ENCODE data around the gene GATAD2B. TPM values are rescaled to one million over a fixed set of nuclear protein-coding genes. Genes with fewer than 3 reads are reported as not detected.

Gene GATAD2B
- total and polyA plus RNA-seq, 9 donors: 11.2 to 73.0 (median 55.8) TPM

DNA sequence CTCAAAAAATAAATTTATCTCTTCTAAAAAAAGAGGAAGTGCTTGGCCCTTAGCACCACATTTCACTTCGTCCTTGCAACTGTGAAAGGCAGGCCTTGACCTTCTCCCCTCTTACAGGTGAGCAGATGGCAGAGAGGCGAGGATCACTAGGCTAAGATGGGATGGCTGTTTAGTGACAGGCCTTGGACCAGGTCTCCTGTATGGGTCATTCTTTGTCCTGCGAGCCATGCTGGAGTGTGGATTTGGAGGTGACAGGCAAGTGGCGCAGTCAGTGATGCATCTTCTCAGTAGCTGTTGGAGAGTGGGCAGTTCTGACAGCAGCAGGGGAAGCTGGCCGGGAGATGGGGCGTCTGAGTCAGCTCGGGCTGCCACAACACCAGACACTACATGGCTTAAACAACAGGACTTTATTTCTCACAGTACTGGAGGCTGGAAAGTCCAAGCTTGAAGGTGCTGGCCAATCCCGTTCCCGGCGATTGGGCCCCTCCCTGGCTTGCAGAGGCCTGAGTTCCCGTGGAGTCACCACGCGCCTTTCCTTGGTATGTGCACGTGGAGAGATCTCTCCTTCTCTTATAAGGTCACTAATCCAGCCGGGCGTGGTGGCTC lies 131.0 kb downstream of the GATAD2B start:
- peak in 1 of 5 donors; percentile 15 for DNase-seq
- H3K36me3 ChIP-seq: no peaks in the 10 kb centered on the region
- H3K27me3 ChIP-seq: no peaks in the 10 kb centered on the region
- H3K4me1 ChIP-seq (ENCODE audit: insufficient read depth): no peaks in the 10 kb centered on the region
- WGBS, 3 donors: 86 to 88% (median 87%) methylated on average over 16 of the region's 16 CpGs
- intact Hi-C loops (cut with DNase I): loop anchor here in 3 of 4 donors (10.0 kb wide), 3 partner anchors 153 to 193 kb away; partner anchors contain the start of genes RAB13 (in 2 of the 3), CRTC2 (in 1 of the 3) and DENND4B (in 1 of the 3)
- TF ChIP-seq, protein P1, sequence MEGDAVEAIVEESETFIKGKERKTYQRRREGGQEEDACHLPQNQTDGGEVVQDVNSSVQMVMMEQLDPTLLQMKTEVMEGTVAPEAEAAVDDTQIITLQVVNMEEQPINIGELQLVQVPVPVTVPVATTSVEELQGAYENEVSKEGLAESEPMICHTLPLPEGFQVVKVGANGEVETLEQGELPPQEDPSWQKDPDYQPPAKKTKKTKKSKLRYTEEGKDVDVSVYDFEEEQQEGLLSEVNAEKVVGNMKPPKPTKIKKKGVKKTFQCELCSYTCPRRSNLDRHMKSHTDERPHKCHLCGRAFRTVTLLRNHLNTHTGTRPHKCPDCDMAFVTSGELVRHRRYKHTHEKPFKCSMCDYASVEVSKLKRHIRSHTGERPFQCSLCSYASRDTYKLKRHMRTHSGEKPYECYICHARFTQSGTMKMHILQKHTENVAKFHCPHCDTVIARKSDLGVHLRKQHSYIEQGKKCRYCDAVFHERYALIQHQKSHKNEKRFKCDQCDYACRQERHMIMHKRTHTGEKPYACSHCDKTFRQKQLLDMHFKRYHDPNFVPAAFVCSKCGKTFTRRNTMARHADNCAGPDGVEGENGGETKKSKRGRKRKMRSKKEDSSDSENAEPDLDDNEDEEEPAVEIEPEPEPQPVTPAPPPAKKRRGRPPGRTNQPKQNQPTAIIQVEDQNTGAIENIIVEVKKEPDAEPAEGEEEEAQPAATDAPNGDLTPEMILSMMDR (IDR thresholded peaks at IDR 0.05): no peak
- TF ChIP-seq POLR2A (IDR thresholded peaks at IDR 0.05) (no peak), EP300 (IDR thresholded peaks at IDR 0.05) (no peak)
- H3K4me3 ChIP-seq: no peak overlapping the region
- no peaks in the 10 kb centered on the region for H3K9me3 ChIP-seq
- no peak overlapping the region for H3K27ac ChIP-seq

DNA sequence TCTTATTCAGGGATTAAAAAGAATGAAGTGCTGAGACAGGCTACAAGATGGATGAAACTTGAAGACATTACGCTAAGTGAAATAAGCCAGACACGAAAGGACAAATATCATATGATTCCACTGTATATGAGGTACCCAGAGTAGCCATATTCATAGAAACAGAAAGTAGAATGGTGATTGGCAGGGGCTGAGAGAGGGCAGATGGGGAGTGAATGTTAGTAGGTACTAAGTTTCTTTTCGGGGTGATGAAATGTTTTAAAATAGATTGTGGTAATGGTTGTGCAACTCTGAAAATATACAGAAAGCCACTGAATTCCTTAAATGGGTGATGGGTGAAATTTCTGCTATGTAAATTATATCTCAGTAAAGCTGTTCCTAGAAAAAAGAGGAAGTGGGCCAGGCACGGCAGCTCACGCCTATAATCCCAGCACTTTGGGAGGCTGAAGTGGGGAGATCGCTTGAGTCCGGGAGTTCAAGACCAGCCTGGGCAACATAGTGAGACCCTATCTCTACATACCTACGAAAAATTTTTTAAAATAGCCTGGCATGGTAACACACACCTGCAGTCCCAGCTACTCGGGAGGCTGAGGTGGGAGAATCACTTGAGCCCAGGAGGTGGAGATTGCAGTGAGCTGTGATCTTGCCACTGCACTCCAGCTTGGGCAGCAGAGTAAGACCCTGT lies 131.7 kb downstream of the GATAD2B start:
- DNase-seq: no peak
- Histone ChIP-seq H3K27me3 (no peaks in the 10 kb centered on the region), H3K9me3 (no peaks in the 10 kb centered on the region), H3K36me3 (no peaks in the 10 kb centered on the region), H3K4me3 (peak overlapping the region; percentile 25), H3K4me1 (ENCODE audit: insufficient read depth) (no peaks in the 10 kb centered on the region), H3K27ac (peak overlapping the region; percentile 89 to 98)
- TF ChIP-seq POLR2A (IDR thresholded peaks at IDR 0.05) (no peak), EP300 (IDR thresholded peaks at IDR 0.05) (no peak)
- TF ChIP-seq, protein P1 (IDR thresholded peaks at IDR 0.05): no peak
- 56 to 62% (median 60%) methylated on average over 9 of the region's 9 CpGs for WGBS, 3 donors
- intact Hi-C loops (cut with DNase I): loop anchor here in 3 of 4 donors (10.0 kb wide), 3 partner anchors 154 to 194 kb away; partner anchors contain the start of genes RAB13 (in 2 of the 3), CRTC2 (in 1 of the 3) and DENND4B (in 1 of the 3)

DNA sequence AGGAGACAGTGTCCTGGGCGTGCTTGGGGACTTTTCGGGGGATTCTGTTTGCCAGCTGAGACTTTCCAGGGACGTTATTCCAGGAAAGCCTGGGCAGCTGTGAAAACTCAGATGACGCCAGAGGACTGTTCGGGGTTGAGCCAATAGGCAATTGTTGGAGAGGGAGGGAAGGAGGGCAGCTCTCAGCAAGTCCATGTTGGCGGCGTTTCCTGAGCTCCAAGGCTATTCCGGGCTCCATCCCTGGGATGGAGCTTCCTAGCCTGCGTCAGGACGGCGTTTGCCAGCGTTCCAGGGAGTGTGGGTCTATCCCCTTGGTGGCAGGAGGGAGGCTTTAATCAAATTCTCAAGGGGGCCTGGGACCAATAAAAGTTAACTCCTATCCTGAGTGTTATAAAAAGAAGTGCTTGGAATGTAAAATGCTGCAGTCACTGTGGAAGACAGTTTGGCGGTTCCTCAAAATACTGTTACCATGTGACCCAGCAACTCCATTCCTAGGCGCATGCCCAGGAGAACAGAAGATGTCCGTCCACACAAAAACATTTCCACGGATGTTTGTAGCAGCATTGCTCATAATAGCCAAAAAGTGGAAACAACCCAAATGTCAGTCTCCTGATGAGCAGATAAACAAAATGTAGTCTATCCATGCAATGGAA lies 132.3 kb downstream of the GATAD2B start:
- TF ChIP-seq, protein P1 (IDR thresholded peaks at IDR 0.05): no peak
- peak; percentile 83 for TF ChIP-seq POLR2A (IDR thresholded peaks at IDR 0.05)
- peak; percentile 79 for TF ChIP-seq EP300 (IDR thresholded peaks at IDR 0.05)
- no peaks in the 10 kb centered on the region for H3K27me3 ChIP-seq
- H3K36me3 ChIP-seq: no peaks in the 10 kb centered on the region
- peak overlapping the region; percentile 89 to 98 for H3K27ac ChIP-seq
- peak overlapping the region; percentile 25 for H3K4me3 ChIP-seq
- no peaks in the 10 kb centered on the region for H3K4me1 ChIP-seq (ENCODE audit: insufficient read depth)
- intact Hi-C loops (cut with DNase I): loop anchor here in 3 of 4 donors (10.0 kb wide), 3 partner anchors 154 to 194 kb away; partner anchors contain the start of genes RAB13 (in 2 of the 3), CRTC2 (in 1 of the 3) and DENND4B (in 1 of the 3)
- 0 to 4% (median 2%) methylated on average over 16 of the region's 16 CpGs for WGBS, 3 donors
- peak; percentile 90 to 93 (median 92) for DNase-seq
- H3K9me3 ChIP-seq: no peaks in the 10 kb centered on the region

DNA sequence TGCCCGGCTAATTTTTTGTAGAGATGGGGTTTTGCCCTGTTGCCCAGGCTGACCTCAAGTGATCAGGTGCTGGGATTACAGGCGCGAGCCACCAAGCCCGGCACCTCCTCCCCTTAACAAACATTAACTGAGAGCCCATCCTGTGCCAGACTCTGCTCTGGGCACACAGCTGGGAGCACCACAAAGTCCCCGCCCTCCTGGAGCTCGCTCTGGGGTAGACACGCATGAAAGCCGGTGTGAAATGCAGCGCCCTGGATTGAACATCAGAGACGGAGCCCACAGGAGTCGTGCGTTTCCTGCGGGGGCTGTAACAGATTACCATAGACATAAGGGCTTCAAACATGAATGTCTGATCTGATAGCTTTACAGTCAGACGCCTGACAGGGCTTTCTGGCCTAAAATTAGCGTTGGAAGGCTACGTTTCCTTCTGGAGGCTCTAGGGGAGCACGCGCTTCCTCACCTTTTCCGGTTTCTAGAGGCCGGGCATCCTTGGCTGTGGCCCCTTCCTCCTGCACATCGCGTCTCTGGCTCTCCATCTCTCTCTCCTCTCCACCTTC lies 133.2 kb downstream of the GATAD2B start:
- Histone ChIP-seq H3K27me3 (no peaks in the 10 kb centered on the region), H3K36me3 (no peaks in the 10 kb centered on the region), H3K4me3 (peak overlapping the region; percentile 23), H3K27ac (peak overlapping the region; percentile 89 to 98), H3K4me1 (ENCODE audit: insufficient read depth) (no peaks in the 10 kb centered on the region), H3K9me3 (no peaks in the 10 kb centered on the region)
- 21 to 30% (median 29%) methylated on average over 22 of the region's 22 CpGs for WGBS, 3 donors
- intact Hi-C loops (cut with DNase I): loop anchor here in 3 of 4 donors (10.0 kb wide), 3 partner anchors 155 to 195 kb away; partner anchors contain the start of genes RAB13 (in 2 of the 3), CRTC2 (in 1 of the 3) and DENND4B (in 1 of the 3)
- DNase-seq: peak in 4 of 5 donors; percentile 38 to 60 (median 56)
- TF ChIP-seq EP300 (IDR thresholded peaks at IDR 0.05) (no peak), POLR2A (IDR thresholded peaks at IDR 0.05) (no peak)
- TF ChIP-seq, protein P1 (IDR thresholded peaks at IDR 0.05): no peak

Measured in ovary (tissue), 9 donors.